LNCaP clone FGC (cell line): Measurements from ENCODE around the gene SBF1.

Experiments
- DNase-seq: peaks from one replicate; pipeline ENCODE4 v3.0.0-alpha.2; 2011; ENCODE audit warnings: low read depth
- H3K4me3 ChIP-seq: 2 replicates; pipeline ENCODE4 v1.5.1; 2011; ENCODE audit warnings: mild to moderate bottlenecking, low read depth, low read length, control low read depth
- TF ChIP-seq, protein P1 (sequence below): IDR thresholded peaks from 2 replicates; pipeline ENCODE4 v1.5.1; 2012; ENCODE audit warnings: mild to moderate bottlenecking; ENCODE audit not compliant: control insufficient read depth, insufficient read depth; ENCODE audit errors: extremely low read depth

SBF1 gene

DNA sequence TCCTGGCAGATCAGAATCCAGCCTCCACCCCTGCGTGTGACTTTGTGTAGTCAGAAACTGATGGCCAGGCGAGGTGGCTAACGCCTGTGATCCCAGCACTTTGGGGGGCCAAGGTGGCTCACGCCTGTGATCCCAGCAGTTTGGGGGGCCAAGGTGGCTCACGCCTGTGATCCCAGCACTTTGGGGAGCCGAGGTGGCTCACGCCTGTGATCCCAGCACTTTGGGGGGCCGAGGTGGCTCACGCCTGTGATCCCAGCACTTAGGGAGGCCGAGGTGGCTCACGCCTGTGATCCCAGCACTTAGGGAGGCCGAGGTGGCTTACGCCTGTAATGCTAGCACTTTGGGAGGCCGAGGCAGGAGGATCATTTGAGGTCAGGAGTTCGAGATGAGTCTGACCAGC, 38.3 kb upstream of the SBF1 start:
- no peak overlapping the region for H3K4me3 ChIP-seq
- DNase-seq: no peak
- TF ChIP-seq, protein P1, sequence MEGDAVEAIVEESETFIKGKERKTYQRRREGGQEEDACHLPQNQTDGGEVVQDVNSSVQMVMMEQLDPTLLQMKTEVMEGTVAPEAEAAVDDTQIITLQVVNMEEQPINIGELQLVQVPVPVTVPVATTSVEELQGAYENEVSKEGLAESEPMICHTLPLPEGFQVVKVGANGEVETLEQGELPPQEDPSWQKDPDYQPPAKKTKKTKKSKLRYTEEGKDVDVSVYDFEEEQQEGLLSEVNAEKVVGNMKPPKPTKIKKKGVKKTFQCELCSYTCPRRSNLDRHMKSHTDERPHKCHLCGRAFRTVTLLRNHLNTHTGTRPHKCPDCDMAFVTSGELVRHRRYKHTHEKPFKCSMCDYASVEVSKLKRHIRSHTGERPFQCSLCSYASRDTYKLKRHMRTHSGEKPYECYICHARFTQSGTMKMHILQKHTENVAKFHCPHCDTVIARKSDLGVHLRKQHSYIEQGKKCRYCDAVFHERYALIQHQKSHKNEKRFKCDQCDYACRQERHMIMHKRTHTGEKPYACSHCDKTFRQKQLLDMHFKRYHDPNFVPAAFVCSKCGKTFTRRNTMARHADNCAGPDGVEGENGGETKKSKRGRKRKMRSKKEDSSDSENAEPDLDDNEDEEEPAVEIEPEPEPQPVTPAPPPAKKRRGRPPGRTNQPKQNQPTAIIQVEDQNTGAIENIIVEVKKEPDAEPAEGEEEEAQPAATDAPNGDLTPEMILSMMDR: no peak

DNA sequence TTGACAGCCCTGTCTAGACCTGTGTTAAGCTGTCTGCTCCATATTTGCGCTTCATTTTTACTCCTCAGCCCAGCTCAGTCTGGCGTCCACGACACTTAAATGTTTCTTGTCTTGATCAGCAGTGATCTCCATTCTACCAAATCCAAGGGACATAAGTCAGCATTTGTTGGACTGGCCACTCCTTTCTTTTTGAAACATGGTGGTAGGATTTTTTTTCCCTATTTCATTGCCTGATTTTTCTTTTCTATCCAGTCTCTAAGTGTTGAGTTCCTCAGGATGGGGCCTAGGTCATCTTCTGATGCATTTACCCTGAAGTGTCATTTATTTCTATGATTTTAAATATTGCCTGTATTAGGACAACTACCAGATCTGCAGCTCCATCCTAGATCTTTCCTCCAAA, 34.1 kb upstream of the SBF1 start:
- TF ChIP-seq, protein P1: no peak
- H3K4me3 ChIP-seq: peak overlapping the region; percentile 70
- no peak for DNase-seq

DNA sequence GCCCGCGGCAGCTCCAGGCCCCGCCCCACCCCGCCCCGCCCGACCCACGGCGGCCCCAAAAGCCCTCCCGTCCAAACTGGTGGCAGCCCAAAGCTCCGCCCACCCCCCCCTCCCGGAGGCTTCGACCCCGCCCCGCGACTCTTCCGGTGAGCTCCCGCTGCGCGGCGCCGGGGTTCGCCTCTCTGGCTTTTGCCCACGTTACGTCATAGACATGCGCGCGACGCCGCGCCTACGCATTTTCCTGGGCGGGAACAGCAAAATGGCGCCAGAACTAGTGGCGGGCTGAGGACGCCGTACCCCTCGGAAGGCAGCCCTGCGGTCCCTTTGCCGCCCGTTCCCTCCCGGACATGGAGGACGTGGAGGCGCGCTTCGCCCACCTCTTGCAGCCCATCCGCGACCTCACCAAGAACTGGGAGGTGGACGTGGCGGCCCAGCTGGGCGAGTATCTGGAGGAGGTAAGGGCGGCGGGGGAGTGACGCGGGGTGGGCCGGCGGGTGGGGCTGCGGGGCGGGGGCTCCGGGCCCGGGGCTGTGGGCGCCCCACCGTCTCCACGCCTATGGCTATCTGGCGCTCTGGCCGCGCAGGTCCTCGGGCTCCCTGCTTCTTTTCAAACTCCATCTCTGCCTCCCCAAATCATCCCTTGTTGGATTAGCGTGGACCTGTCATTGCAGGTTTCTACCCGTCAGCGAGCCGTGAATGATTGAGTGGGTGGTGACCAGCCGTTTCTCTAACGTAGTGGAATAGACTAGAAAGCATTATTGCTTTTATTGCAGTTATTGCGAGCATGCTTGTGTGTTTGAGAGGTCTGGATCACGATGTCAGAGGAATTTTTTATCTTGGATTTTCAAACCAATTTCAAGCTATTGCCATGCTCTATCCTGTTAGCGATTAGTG, 33.4 kb upstream of the SBF1 start, which contains the start of gene NCAPH2:
TSS of gene NCAPH2 (plus strand) at position 234 of the 894 bp plus-strand sequence. CDS start at position 348, 114 bp downstream.
- peak within 1 kb of the TSS; percentile 96 for H3K4me3 ChIP-seq
- DNase-seq: peak; percentile 81
- TF ChIP-seq, protein P1: no peak

DNA sequence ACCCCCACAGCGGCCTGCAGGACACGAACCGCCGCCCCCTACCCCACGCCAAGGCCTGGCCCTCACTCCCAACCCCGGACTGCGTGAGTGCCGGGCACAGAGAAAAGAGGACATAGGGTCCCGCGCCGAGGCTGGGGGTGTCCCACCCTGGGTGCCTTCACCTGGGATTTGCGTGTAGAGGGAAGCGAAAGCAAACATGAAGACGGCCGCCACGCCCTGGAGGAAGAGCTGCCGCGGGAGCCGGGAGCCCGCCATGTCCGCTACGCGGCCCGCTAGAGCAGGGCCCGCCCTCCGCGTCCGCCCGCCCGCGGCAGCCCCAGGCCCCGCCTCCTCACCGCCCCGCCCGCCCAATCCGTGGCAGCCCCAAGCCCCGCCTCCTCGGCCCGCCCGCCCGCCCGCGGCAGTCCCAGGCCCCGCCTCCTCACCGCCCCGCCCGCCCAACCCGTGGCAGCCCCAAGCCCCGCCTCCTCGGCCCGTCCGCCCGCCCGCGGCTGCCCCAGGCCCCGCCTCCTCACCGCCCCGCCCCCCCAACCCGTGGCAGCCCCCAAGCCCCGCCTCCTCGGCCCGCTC, 32.7 kb upstream of the SBF1 start, which contains the start of gene LMF2:
TSS of gene LMF2 (minus strand) at position 282 of the 570 bp plus-strand sequence. CDS start at position 255, 27 bp downstream.
- no peak for DNase-seq
- TF ChIP-seq, protein P1: no peak
- H3K4me3 ChIP-seq: peak within 1 kb of the TSS; percentile 96

DNA sequence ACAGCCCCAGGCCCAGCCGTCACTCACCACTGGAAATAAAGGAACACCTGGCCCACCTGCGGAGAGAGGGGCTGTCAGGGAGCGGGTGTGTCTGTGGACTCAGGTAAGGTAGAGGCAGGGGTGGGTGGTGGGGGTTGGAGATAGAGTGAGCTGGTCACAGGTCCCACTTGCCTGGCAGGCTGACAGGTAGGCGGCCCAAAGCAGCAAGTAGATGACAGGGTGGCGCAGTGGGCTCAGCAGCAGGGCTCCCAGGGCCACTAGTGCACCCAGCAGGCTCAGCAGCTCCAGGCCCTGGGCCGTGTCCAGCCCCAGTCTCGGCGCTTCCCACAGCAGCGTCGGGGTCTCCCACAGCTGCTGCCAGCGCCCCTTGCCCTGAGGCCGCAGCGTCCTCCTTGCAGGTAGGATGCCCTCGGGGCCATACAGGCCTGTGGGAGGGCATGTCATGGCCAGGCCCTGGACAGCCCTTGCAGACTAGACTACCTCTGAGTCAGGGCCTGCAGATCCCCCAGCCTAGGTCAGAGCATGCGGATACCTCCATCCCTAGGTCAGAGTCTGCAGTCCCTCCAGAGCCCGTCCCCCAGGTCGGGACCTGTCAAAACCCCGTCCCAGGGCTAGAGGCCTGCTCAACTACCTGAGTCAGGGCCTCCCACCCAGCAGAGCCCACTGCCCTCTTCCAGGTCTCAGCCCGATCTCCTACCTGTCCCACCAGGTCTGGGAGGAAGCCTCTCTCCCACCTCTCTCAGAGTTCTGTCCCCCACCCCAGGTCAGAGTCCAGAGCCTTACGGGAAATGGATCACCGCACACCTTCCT, 32.0 kb upstream of the SBF1 start:
- no peak for DNase-seq
- H3K4me3 ChIP-seq: peak overlapping the region; percentile 96
- TF ChIP-seq, protein P1: no peak

DNA sequence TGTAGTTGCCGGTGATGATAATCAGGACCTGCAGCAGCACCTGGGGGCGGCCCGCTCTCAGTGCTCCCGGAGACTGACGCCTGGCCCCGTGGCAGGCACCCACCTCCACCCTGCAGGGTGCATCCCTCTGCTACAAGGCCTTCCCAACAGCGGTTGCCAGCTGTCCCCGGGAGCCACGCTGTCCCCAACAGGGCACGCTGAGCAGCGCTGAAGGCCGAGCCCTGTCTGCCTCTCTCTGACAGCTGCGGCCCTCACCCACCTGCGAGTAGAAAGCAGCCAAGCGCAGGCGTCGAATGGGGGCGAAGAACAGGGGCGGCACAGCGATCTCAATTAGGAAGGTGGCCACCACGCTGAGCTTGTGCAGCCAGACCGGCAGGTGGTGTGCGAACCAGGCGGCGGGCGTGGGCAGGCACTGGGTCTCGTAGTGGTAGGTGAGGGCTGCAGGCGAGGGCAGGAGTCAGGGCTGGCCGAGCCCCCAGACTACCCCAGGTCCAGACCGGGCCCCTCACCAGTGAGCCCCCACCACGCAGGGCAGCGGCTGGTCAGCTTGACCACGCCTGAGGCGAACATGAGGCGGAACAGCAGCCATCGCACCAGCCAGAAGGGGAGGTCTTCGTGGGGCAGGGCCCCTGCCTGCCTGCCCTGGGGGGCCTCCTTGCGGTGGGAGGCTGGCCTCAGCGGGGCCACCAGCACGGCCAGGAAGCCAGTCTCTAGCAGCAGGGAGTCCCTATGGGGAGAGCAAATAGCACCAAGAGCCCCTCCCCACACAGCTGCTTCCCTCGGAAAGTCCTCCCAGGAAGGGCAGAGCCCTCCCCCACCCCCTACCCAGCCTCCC, 31.2 kb upstream of the SBF1 start:
- no peak for DNase-seq
- H3K4me3 ChIP-seq: peak overlapping the region; percentile 96
- TF ChIP-seq, protein P1: no peak
